Suprapubic skin (tissue), 4 donors: Measurements from ENCODE around the gene KCNH6.

Experiments
- EP300 ChIP-seq: sonication (generic); formaldehyde crosslinking; IDR thresholded peaks from one replicate; pipeline ENCODE4 v1.6.1; 2017; ENCODE audit warnings: antibody characterized with exemption
- POLR2AphosphoS5 ChIP-seq, 3 donors: sonication (generic); formaldehyde crosslinking; IDR thresholded peaks; one replicate each; pipeline ENCODE4 v1.6.1; 2017; ENCODE audit warnings: antibody characterized with exemption in 3 of 3
- TF ChIP-seq, protein P1 (sequence below), 2 donors: fragments of 200-600 bp in 1 of 2; fragments of 450-650 bp in 1 of 2; sonication (generic) in 1 of 2; IDR thresholded peaks; one replicate each; pipeline ENCODE4 v1.5.1; 2016 to 2019; ENCODE audit warnings: antibody characterized with exemption in 2 of 2, mild to moderate bottlenecking in 1 of 2, moderate library complexity in 1 of 2

DNA sequence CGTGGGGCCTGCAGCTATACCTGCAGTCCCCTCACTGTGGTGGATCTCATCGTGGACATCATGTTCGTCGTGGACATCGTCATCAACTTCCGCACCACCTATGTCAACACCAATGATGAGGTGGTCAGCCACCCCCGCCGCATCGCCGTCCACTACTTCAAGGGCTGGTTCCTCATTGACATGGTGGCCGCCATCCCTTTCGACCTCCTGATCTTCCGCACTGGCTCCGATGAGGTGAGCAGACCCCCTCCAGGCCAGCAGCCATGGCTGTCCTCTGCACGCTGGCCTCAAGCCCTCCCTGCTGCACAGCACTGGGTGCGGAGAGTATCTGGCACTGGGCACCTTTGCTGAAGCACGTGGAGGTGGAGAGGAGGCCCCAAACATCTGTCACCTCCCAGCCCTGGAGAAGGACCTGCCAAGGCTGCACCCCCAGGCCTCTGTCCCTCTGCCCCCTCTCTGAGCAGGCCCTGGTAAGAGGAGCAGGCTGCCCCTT lies 11.0 kb downstream of the KCNH6 start:
- TF ChIP-seq, protein P1, sequence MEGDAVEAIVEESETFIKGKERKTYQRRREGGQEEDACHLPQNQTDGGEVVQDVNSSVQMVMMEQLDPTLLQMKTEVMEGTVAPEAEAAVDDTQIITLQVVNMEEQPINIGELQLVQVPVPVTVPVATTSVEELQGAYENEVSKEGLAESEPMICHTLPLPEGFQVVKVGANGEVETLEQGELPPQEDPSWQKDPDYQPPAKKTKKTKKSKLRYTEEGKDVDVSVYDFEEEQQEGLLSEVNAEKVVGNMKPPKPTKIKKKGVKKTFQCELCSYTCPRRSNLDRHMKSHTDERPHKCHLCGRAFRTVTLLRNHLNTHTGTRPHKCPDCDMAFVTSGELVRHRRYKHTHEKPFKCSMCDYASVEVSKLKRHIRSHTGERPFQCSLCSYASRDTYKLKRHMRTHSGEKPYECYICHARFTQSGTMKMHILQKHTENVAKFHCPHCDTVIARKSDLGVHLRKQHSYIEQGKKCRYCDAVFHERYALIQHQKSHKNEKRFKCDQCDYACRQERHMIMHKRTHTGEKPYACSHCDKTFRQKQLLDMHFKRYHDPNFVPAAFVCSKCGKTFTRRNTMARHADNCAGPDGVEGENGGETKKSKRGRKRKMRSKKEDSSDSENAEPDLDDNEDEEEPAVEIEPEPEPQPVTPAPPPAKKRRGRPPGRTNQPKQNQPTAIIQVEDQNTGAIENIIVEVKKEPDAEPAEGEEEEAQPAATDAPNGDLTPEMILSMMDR (IDR thresholded peaks at IDR 0.05) = no peak
- TF ChIP-seq EP300 = no peak
- TF ChIP-seq POLR2AphosphoS5 (IDR thresholded peaks at IDR 0.05) = no peak
